T1000 (cell line): ENCODE data around the gene SMIM17.

Experiments
- DNase-seq: peaks from one replicate; lab custom pipeline; 2025; ENCODE audit warnings: mixed read lengths; lab: John Stamatoyannopoulos, UW

The SMIM17 gene

DNA sequence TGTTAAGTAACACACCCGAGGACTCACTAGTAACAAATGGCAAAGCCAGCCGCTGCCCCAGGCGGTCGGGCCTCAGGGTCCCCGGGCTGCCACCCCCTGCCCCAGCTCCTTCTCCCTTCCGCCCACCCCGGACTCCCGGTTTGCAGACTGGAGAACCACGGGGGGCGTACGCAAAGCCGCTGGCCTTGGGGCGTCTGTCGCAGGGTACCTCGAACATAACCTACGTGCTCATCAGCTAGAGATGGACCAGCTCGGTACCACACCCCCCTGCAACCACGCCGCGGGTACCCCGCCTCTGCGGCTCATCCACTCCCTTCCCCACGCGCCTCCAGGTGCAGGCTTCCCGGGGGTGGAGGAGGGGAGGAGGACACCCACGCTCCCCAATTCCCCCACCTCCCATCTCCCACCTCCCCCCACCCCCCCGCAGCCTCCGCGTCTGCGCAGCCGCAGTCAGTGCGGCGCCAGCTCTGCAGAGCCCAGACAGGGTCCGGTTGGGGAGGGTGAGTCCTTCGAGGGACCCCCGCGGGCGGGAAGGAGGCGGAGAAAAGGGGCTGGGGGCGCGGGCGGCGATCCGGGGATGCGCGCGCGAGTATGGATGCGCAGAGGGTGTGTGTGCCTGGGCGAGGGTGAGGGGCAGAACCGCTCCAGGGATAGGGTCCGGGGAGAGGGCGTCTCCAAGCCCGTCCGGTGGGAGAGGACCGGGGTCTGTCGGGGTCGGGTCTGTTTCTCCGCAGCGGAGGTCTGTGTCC lies at the start of gene SMIM17:
Gene SMIM17 (plus strand): TSS at position 449 of the 749 bp plus-strand sequence. CDS start 2,509 bp downstream, outside the sequence.
- DNase-seq = no peak

DNA sequence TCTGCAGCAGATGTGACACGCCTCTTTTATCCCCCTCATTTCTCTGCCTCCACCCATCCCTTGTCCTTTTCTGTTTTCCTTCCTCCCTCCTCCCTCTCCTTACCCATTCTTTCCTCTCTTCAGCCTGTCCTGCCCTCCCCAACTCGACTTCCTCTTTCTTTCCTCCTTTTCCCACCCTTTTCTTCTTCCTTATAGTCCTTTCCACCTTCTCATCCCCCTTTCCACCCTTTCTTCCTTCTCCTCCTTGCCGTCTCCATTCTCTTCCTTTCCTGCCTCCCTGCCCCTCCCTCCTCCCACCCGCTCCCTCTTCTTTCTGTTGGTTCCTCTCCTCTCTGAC lies 48.5 kb upstream of the SMIM17 start:
- no peak for DNase-seq

DNA sequence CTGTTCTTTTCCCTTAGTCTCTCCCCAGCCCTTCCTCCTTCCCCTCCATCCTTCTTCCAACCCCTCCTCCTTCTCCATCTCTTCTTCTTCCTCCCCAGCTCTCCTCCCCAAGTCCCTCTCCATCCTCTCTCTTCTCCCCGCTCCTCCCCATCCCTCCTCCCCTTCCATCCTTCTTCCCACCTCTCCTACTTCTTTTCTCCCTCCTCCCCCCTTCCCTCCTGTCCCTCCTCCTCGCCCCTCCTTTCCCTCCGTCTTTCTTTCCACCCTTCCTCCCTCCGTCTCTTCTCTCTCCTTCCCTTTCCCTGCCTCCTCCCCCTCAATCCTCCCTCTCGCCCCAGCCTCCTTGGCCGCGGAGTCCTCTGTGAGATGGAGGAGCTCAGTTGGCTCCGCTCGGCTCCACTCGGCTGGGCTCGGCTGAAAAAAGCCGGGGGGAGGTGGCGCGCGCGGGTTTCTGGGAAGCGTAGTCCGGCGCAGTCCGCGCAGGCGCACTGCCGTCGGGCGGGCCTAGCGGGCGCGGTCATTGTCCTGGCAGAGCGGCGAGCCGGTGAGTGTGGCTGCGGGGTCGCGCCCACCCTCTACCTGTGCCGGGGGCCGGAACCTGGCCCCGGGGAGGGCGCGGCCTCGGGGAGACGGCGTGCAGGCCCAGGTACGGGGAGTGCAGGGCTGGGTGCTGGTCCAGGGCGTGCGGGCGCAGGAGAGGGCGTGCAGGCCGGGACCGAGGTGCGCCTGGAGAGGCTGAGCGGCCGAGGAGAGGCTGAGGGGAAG lies 48.0 kb upstream of the SMIM17 start, which contains the start of gene ZNF71:
Gene ZNF71 (plus strand): TSS at position 520 of the 765 bp plus-strand sequence. CDS start 6,257 bp downstream, outside the sequence.
- DNase-seq = peak; percentile 83

DNA sequence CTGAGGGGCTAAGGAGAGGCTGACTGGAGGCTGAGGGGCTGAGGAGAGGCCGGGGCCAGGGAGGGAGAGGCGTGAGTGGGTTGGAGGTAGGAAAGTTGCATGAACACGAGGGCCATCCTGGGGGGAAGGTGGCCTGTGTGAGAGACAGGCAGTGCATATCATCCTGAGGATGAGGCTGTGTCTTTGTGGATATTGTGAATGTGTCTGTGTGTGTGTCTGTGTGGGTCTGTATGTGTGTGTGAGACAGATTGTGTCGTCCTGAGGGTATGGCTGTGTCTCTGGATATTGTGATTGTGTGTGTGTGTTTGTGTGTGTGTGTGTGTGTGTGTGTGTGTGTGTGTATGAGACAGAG lies 47.4 kb upstream of the SMIM17 start:
- no peak for DNase-seq

DNA sequence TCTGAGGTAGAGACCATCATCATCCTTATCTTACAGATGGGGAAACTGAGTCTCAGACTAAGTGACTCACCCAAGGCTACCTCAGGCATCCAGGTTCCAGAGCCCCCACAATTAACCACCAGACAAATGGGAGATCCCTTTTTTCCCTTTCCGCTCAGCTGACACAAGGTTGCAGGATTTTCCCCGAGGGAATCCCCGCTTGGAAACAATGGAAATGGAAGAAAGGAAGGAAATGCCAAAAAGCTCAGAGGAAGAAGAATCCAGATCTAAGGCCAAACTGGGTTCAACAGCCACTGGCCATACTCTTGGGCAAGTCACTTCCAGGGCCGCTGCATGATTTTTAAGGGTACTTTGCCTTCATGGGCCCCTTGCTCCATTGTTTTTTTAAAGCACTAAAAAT lies 46.3 kb upstream of the SMIM17 start:
- DNase-seq = no peak

DNA sequence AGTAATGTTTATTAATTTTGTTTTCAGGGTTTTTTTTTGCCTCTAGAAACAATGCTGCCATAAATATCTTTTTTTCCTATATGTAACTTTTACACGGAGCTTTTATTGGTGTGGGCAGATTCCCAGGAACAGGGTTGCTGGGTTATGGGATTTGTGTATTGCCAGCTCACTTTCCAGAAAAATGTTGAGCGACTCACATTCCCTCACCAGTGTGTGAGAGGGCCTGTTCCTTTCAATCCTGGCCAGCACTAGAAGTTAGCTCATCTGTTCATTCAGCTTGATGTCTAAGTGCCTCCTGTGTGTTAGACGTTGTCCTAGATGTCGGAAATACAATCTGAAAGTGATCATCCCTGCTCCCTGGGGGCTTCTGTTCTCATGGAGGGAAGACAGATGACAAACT lies 45.3 kb upstream of the SMIM17 start:
- no peak for DNase-seq

DNA sequence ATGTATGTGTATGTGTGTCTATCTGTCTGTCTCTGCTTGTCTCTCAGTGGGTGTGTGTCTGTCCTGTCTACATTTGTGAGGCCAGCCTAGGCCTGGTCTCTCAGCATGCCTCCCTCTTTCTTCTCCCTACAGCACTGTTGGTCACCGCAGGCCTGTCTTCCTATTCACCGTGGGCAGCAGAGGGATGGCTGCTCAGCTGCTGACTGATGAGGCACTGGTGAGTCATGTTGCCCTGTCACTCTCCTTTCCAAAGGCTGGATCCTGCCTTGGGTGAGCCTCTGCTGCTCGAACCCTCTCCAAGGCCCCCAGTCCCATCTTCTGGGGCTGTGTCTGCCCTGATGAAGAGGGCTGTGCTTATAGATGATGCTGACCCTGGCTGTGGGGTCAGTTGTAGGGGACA lies 41.6 kb upstream of the SMIM17 start:
- DNase-seq = no peak

DNA sequence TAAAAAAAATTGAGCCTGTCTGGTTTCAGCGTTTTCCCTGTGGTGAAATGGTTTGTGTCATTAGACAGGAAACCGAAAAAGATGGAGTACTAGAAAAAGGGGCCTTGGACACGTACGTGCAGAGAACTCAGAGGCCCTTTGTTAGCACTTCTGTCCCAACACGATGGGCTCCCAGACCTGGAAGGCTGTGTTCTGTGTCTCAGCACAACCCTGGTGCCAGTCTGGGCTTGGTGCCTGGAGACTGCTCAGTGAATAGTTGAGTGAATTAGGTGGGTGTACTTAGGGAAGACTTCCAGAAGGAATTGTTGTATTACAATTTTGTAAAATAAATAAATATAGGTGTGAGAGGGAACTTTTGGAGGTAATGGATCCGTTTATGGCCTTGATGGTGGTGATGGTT lies 39.1 kb upstream of the SMIM17 start:
- DNase-seq = no peak

DNA sequence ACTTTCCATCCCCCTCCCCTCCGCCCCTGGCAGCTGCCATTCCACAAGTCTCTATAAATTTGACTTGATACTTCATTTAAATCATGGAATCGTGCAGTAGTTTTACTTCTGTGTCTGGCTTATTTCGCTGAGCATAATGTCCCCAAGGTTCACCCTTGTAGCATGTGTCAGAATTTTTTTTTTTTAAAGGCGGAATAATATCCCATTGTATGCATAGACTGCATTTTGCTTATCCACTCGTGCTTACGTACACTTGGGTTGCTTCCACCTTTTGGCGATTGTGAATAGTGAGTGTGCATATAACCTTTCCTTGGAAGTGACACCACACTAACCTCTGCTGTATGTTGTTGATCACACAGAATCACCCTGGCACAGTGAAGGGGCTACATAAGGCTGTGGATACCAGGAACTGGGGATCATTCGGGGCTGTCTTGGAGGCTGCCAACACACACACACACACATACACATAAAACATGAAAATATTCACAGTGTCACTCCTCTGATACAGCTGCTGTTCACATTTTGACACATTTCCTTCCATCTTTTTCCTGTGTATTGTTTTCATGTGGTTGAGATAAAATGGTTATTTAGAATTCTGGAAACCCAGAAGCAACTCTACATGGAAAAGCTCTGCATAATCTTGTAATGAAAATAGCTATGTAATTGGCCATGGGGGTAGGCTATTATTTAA lies 34.5 kb upstream of the SMIM17 start:
- no peak for DNase-seq

DNA sequence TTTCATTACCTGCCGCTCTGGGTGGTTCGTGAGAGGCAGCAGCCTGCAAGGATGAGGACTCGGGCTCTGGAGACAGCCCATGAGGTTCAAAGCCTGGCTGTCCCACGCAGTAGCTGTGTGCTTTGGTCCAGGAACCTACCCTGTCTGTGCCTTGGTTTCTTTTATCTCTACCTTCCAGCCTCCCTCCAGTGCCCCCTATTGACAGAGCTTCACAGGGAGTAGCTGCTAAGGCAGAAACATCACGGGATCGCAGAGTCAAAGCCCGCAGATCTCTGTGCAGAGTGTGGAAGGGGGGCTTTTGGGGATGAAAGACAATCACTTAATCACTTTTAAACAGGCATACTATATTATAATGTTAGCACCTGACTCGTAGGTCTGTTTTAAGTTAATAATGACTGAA lies 31.7 kb upstream of the SMIM17 start:
- DNase-seq = no peak

DNA sequence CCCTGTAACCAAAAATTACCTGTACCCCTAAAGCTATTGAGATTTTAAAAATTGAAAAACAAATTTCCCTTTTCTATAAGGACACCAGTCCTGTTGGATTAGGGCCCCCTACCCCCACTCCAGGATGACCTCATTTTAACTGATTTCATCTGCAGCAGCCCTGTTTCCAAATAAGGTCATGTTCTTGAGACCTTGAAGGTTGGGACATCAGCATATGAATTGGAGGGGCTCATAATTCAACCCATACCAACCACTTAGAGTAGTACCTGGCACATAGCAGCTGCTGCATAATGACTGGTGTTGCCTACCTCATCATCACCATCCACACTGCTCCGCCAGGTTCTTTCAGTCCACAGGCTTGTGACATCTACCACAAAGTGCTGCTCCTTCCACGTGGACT lies 30.2 kb upstream of the SMIM17 start:
- no peak for DNase-seq

DNA sequence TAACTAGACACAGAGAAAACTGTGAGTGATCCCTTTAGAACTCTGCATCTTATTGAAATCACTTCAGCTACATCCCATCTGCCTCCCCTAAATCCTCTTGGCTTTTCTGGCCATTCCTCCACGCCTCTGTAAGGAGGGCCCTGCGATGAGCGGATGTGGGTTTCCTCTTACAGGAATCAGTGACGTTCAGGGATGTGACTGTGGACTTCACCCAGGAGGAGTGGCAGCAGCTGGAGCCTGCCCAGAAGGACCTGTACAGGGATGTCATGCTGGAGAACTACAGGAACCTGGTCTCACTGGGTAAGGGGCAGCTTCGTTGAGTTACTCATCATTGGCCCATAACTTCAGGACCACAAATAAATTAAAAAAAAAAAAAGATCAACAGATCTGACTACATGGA lies 29.3 kb upstream of the SMIM17 start:
- DNase-seq = no peak

DNA sequence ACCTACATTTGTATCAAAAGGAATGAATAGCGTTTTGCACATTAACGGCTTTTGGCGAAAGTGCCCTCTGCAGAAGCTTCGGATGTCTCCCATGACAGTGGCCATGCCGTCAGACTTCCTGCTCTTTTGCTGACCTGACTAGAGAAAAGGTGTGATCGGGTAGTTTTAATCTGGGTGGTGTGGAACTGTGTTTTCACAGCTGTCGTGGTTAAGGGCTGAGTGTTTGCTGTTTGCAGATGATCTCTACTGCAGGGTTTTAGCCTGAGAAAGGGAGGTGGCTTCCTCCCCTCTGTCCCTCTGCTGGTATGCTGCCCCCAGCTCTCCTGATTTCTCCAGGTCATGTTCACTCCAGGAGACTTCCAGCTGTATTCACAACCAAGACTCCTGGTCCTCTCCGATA lies 25.4 kb upstream of the SMIM17 start:
- no peak for DNase-seq

DNA sequence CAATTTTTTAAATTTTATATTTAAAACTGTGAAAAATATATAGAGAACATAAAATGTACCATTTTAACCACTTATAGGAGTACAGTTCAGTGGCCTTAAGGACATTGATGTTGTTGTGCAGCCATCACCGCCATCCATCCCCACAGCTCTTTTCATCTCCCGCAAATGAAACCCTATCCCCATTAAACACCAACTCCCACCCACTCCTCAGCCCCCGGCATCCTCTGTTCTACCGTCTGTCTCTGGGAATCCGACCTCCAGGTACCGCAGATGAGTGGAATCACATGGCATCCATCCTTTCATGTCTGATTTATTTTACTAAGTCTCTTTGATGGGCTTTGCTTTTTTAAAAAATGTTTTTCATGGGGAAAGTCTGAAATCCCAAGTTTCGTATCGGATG lies 23.8 kb upstream of the SMIM17 start:
- no peak for DNase-seq

DNA sequence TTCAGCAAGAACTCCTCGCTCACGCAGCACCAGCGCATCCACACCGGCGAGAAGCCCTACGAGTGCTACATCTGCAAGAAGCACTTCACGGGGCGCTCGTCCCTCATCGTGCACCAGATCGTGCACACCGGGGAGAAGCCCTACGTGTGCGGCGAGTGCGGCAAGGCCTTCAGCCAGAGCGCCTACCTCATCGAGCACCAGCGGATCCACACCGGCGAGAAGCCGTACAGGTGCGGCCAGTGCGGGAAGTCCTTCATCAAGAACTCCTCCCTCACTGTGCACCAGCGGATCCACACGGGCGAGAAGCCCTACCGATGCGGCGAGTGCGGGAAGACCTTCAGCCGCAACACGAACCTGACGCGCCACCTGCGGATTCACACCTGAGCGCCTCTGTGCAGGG lies 20.6 kb upstream of the SMIM17 start:
- no peak for DNase-seq

DNA sequence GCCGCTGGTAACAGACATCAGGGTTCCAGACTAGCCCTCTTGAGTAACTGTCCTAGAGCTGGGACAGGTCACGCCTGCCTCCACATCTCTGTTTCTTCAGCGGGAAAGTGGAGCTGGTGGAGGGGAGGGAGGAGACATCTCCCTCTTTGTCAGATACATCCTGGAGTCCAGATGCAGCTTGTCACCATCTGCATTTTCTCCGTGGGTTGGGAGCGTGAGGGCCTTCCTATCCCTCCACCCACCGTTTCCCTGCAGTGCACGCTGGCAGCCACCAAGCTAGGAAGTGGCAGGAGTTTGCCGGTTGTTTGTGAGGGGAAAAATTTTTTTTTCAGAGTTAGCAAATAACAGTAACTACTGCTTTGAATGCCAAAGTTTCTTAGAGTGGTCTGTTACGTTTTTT lies 20.0 kb upstream of the SMIM17 start:
- no peak for DNase-seq

DNA sequence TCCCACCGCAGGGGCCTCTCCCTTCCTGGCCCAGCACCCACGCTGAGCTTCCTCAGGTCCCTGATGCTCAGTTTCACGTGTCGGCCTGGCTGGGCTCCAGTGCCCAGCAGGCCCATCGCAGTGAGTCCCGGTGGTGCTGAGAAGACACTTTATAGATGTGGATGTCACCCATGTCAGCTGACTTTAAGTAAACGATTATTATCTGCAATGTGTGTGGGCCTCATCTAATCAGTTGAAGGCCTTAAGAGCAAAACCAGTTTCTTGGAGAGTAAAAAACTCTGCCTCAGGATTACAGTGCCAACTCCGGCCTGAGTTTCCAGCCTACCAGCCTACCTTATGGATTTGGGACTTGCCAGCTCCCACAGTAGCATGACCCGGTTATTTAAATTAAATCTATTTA lies 17.3 kb upstream of the SMIM17 start:
- no peak for DNase-seq

DNA sequence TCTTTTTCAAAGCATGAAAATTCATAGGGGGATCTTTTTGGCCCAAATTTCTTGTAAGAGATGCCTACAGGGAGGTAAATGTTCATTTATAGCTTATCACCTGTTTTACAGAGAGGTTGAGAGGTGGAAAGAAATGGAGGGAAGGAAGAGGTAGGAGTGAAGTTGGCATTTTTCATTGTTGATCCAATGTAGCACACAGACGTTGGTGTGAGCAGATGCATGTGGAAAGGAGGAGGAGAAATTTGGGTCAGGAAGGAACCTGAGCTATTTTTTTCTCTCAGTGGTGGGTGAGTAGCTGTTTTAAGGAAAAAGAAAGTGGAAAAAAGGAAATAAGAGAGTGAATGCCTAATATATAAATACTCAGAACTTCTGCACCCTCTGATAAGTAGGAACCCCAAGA lies 9.9 kb upstream of the SMIM17 start:
- no peak for DNase-seq

DNA sequence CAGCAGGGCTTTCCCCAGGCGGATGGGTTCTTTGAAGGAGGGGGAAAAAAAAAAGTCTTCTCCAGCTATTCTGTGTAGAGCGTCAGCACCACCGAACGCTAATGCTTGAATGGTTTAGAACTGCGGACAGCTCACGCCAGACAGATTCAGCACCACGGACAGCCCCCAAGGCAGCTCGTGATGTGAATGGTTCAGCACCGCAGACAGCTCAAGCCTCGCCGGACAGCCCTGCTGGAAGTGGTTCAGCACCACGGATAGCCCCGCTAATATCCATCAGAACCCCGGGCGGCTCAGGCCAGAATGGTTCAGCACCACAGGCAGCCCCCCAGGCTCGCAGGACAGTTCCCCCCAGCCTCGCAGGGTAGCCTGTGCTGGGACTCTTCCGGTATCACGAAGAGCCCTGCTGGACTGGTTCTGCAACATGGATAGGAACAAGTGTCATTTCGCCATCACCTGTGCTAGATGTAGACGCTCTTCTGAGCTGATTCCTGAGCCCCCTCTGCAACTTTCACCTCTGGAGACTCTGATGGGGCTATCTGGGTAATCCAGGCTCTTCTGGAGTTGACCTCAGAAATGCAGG lies 4.9 kb upstream of the SMIM17 start:
- DNase-seq = peak; percentile 71

DNA sequence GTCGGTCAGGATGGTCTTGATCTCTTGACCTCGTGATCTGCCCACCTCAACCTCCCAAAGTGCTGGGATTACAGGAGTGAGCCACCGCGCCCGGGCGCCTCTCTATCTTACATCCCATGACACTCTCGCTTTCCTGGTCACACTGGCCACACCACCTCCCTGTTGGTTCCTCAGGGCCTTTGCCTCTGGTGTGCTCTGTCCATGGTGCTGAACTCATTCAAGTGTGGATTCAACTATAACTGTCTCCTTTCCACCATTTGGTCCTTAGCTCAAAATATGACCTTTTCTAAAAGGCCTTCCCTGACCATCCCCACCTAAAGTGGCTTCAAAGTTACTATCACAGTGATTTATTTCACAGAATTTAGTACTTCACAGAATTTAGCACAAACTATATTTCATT lies 3.7 kb upstream of the SMIM17 start:
- no peak for DNase-seq

DNA sequence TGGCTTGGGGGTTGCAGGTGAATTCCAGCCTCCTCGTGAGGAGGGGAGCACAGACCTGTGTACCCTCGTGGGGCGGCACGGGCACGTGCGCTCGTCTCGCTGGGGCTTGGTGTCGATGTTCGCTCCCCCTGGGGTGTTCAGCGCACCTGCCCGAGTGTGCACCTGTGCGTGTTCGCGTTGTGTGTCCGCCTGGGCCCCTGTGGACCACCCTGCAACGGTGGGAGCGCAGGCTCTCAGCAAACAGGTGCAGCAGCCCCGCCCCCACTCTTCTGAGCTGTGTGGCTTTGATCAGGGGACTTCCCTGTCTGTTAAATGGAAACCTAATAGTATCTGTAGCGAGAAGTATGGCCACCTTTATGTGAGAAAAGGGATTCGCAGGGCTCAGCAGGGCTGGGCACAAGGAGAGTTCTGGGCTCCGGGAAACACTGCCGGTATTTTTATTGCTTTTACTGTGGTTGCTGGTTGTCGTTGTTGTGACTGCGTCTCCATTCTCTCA lies 549 bp downstream of the SMIM17 start:
- no peak for DNase-seq

DNA sequence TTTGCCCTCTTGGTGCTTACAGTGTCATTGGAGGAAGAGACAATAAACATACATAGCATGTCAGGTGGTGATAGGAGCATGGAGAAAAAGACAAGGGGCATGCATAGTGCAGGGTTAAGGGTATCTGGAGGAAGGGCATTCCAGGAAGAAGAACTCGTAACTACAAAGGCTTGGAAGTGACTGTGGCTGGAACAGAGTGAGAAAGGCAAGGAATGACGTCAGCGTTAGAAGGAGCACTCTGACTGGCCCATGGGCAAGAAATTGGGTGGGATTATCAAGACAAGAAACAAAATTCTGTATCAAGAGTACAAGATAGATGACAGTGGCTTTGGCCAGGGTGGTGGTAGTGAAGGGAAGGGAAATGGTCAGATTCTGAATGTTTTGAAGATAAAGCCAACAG lies 11.2 kb downstream of the SMIM17 start:
- DNase-seq = no peak
